DND-41 (cell line): ENCODE measurements around the gene SMLR1.

Experiments used
- ATAC-seq: fragments of 200-7000 bp; cut with Tn5 transposase; 3 replicates; pipeline ENCODE4 v1.9.1; 2021; ENCODE audit warnings: low read depth; ENCODE audit not compliant: insufficient read depth
- DNase-seq: peaks from one replicate; pipeline ENCODE4 v3.0.0-alpha.2; 2020
- H2AFZ ChIP-seq: 2 replicates; pipeline ENCODE4 v1.6.0; 2012; ENCODE audit warnings: low read depth, low read length
- H3K27ac ChIP-seq: 2 replicates; pipeline ENCODE4 v1.5.1; 2012; ENCODE audit warnings: low read length, inconsistent platforms
- H3K27me3 ChIP-seq: fragments of 200-600 bp; sonication (generic); 2 replicates; pipeline ENCODE4 v1.6.0; 2012; ENCODE audit warnings: low read length, mild to moderate bottlenecking, inconsistent platforms; ENCODE audit not compliant: insufficient read depth, poor library complexity
- H3K36me3 ChIP-seq: 2 replicates; pipeline ENCODE4 v1.5.1; 2012; ENCODE audit warnings: low read length, inconsistent platforms; ENCODE audit not compliant: insufficient read depth
- H3K4me1 ChIP-seq: 2 replicates; pipeline ENCODE4 v1.5.1; 2012; ENCODE audit warnings: mild to moderate bottlenecking, low read length; ENCODE audit not compliant: insufficient read depth
- H3K4me2 ChIP-seq: 2 replicates; pipeline ENCODE4 v1.6.0; 2012; ENCODE audit warnings: mild to moderate bottlenecking, moderate library complexity, low read length, inconsistent platforms; ENCODE audit not compliant: insufficient read depth
- H3K4me3 ChIP-seq, 2 experiments: fragments of 200-600 bp in 1 of 2; shearing (Covaris generic) in 1 of 2; 2 replicates each; pipeline ENCODE4 v1.5.1; 2012 to 2016; ENCODE audit warnings: inconsistent platforms in 2 of 2, low read length in 2 of 2, mild to moderate bottlenecking in 2 of 2, low read depth in 1 of 2, moderate library complexity in 1 of 2
- H3K79me2 ChIP-seq: 2 replicates; pipeline ENCODE4 v1.6.0; 2012; ENCODE audit warnings: low read length, inconsistent platforms; ENCODE audit not compliant: insufficient read depth
- H3K9ac ChIP-seq: 2 replicates; pipeline ENCODE4 v1.6.0; 2012; ENCODE audit warnings: low read depth, mild to moderate bottlenecking, inconsistent platforms, low read length, moderate library complexity
- H3K9me3 ChIP-seq: 2 replicates; pipeline ENCODE4 v1.5.1; 2012; ENCODE audit warnings: low read length, moderate library complexity, mild to moderate bottlenecking, inconsistent platforms; ENCODE audit not compliant: insufficient read depth, severe bottlenecking
- H4K20me1 ChIP-seq: 2 replicates; pipeline ENCODE4 v1.6.0; 2012; ENCODE audit warnings: low read length; ENCODE audit not compliant: insufficient read depth
- CTCF ChIP-seq: IDR thresholded peaks from 2 replicates; pipeline ENCODE4 v1.5.1; 2012; ENCODE audit warnings: borderline replicate concordance, low read length, moderate library complexity, mild to moderate bottlenecking; ENCODE audit not compliant: poor library complexity, severe bottlenecking; ENCODE audit errors: extremely low read depth
- EZH2 ChIP-seq: IDR thresholded peaks from 3 replicates; pipeline ENCODE4 v1.6.1; 2012; ENCODE audit warnings: borderline replicate concordance, low read depth, mild to moderate bottlenecking, moderate library complexity, low read length, inconsistent platforms; ENCODE audit not compliant: severe bottlenecking

Gene SMLR1

GRCh38 chr6:130863415-130864230 is 36.4 kb downstream of the SMLR1 start:
- Histone ChIP-seq H4K20me1 (no peaks in the 10 kb centered on the region), H3K4me3 (no peak overlapping the region), H3K27ac (no peak overlapping the region), H2AFZ (no peak overlapping the region), H3K79me2 (no peaks in the 10 kb centered on the region), H3K9ac (no peak overlapping the region), H3K4me1 (no peaks in the 10 kb centered on the region), H3K9me3 (no peaks in the 10 kb centered on the region), H3K27me3 (no peaks in the 10 kb centered on the region), H3K36me3 (peaks cover 42% of the 10 kb centered on the region), H3K4me2 (no peak overlapping the region)
- TF ChIP-seq EZH2: no peak
- TF ChIP-seq CTCF: no peak
- ATAC-seq (no peak), DNase-seq (no peak)

- Histone ChIP-seq H3K4me1 (no peaks in the 10 kb centered on the region), H4K20me1 (no peaks in the 10 kb centered on the region), H3K36me3 (peaks cover 48% of the 10 kb centered on the region), H3K27me3 (no peaks in the 10 kb centered on the region), H3K4me2 (no peak overlapping the region), H3K27ac (no peak overlapping the region), H3K79me2 (no peaks in the 10 kb centered on the region), H2AFZ (no peak overlapping the region), H3K4me3 (no peak overlapping the region), H3K9me3 (no peaks in the 10 kb centered on the region), H3K9ac (no peak overlapping the region)
- ATAC-seq (no peak), DNase-seq (no peak)
- no peak for TF ChIP-seq EZH2
- no peak for TF ChIP-seq CTCF
These were observed 37.1 kb downstream of the SMLR1 start for GRCh38 chr6:130864344-130864743.

GRCh38 chr6:130865793-130866192 is 38.6 kb downstream of the SMLR1 start:
- no peak for DNase-seq
- no peak overlapping the region for H2AFZ ChIP-seq
- no peak for ATAC-seq
- no peak overlapping the region for H3K27ac ChIP-seq
- H3K4me2 ChIP-seq: no peak overlapping the region
- H3K27me3 ChIP-seq: no peaks in the 10 kb centered on the region
- no peak overlapping the region for H3K9ac ChIP-seq
- no peak overlapping the region for H3K4me3 ChIP-seq
- no peaks in the 10 kb centered on the region for H3K9me3 ChIP-seq
- no peaks in the 10 kb centered on the region for H3K79me2 ChIP-seq
- TF ChIP-seq CTCF: no peak
- no peak for TF ChIP-seq EZH2
- no peaks in the 10 kb centered on the region for H4K20me1 ChIP-seq
- H3K4me1 ChIP-seq: no peaks in the 10 kb centered on the region
- H3K36me3 ChIP-seq: peaks cover 58% of the 10 kb centered on the region
